OCI-LY1 (cell line): Measurements from ENCODE around the gene TCAF1.
"Not testable (repeated sequence)": the region's sequence is repeated elsewhere in the genome, so short reads cannot be mapped to it uniquely, and the experiment has no call there.

ENCODE experiments used
- EZH2 ChIP-seq: fragments of 200-600 bp; sonication (generic), shearing (Covaris generic); IDR thresholded peaks from 2 replicates; pipeline ENCODE4 v1.8.0; 2017; ENCODE audit warnings: borderline replicate concordance, mixed run types, mild to moderate bottlenecking, antibody characterized with exemption, low read length, moderate library complexity, mixed read lengths
- TF ChIP-seq, protein P1 (sequence below): fragments of 200-600 bp; sonication (generic), shearing (Covaris generic); IDR thresholded peaks from 2 replicates; pipeline ENCODE4 v1.5.1; 2017; ENCODE audit warnings: mild to moderate bottlenecking, antibody characterized with exemption, low read length, moderate library complexity, mixed read lengths

GRCh38 chr7:143826578-143826977, 75.4 kb downstream of the TCAF1 start:
- TF ChIP-seq, protein P1, sequence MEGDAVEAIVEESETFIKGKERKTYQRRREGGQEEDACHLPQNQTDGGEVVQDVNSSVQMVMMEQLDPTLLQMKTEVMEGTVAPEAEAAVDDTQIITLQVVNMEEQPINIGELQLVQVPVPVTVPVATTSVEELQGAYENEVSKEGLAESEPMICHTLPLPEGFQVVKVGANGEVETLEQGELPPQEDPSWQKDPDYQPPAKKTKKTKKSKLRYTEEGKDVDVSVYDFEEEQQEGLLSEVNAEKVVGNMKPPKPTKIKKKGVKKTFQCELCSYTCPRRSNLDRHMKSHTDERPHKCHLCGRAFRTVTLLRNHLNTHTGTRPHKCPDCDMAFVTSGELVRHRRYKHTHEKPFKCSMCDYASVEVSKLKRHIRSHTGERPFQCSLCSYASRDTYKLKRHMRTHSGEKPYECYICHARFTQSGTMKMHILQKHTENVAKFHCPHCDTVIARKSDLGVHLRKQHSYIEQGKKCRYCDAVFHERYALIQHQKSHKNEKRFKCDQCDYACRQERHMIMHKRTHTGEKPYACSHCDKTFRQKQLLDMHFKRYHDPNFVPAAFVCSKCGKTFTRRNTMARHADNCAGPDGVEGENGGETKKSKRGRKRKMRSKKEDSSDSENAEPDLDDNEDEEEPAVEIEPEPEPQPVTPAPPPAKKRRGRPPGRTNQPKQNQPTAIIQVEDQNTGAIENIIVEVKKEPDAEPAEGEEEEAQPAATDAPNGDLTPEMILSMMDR, result not testable (repeated sequence)
- not testable (repeated sequence) for TF ChIP-seq EZH2
